Left forelimb (tissue), 1 donor: Measurements from ENCODE around the gene DPH6.

Experiments used
- DNase-seq: peaks from one replicate; pipeline ENCODE4 v3.0.0-alpha.2; 2018; ENCODE audit warnings: low spot score

DPH6 gene

GRCh38 chr15:35540885-35541284 is 5.1 kb downstream of the DPH6 start:
- DNase-seq = no peak

- DNase-seq = no peak
These were observed 5.9 kb downstream of the DPH6 start for GRCh38 chr15:35540021-35540420.

GRCh38 chr15:35535365-35535916 is 10.5 kb downstream of the DPH6 start:
- no peak for DNase-seq

GRCh38 chr15:35533130-35534110 is 12.5 kb downstream of the DPH6 start:
- DNase-seq = no peak

GRCh38 chr15:35530698-35531097 is 15.3 kb downstream of the DPH6 start:
- no peak for DNase-seq

GRCh38 chr15:35529784-35530183 is 16.2 kb downstream of the DPH6 start:
- no peak for DNase-seq

- DNase-seq = no peak
These were observed 23.9 kb downstream of the DPH6 start for GRCh38 chr15:35522061-35522460.

- DNase-seq = no peak
These were observed 26.3 kb downstream of the DPH6 start for GRCh38 chr15:35519541-35520149.

- no peak for DNase-seq
These were observed 26.9 kb downstream of the DPH6 start for GRCh38 chr15:35519052-35519451.

- no peak for DNase-seq
These were observed 31.2 kb downstream of the DPH6 start for GRCh38 chr15:35514759-35515158.

- DNase-seq = no peak
These were observed 37.9 kb downstream of the DPH6 start for GRCh38 chr15:35507932-35508638.

GRCh38 chr15:35506272-35506870 is 39.6 kb downstream of the DPH6 start:
- DNase-seq = no peak

- DNase-seq = no peak
These were observed 40.2 kb downstream of the DPH6 start for GRCh38 chr15:35505809-35506208.

- no peak for DNase-seq
These were observed 40.8 kb downstream of the DPH6 start for GRCh38 chr15:35505141-35505540.

- DNase-seq = no peak
These were observed 46.2 kb downstream of the DPH6 start for GRCh38 chr15:35499723-35500122.

GRCh38 chr15:35496585-35496984 is 49.4 kb downstream of the DPH6 start:
- DNase-seq = no peak

- DNase-seq = no peak
These were observed 50.9 kb downstream of the DPH6 start for GRCh38 chr15:35495080-35495479.

- no peak for DNase-seq
These were observed 54.0 kb downstream of the DPH6 start for GRCh38 chr15:35491999-35492398.

- DNase-seq = no peak
These were observed 54.8 kb downstream of the DPH6 start for GRCh38 chr15:35491173-35491572.

- DNase-seq = no peak
These were observed 55.5 kb downstream of the DPH6 start for GRCh38 chr15:35490511-35490910.

- DNase-seq = no peak
These were observed 58.5 kb downstream of the DPH6 start for GRCh38 chr15:35487417-35487816.

GRCh38 chr15:35486296-35486695 is 59.7 kb downstream of the DPH6 start:
- no peak for DNase-seq
